NCI-H2196 (cell line): ENCODE data around the gene ZC3H6.

Experiments
- DNase-seq: peaks from one replicate; lab custom pipeline; 2025; ENCODE audit not compliant: unreplicated experiment; lab: John Stamatoyannopoulos, UW

The ZC3H6 gene

GRCh38 chr2:112275311-112275886 is at the start of gene ZC3H6:
Gene ZC3H6, plus strand, starts transcription at chr2:112275597. Its CDS starts 398 bp downstream, at chr2:112275995.
- DNase-seq, result peak; percentile 98

- peak; percentile 81 for DNase-seq
These were observed 46.0 kb upstream of the ZC3H6 start for GRCh38 chr2:112229348-112229747.

- no peak for DNase-seq
These were observed 45.0 kb upstream of the ZC3H6 start for GRCh38 chr2:112230371-112230770.

- DNase-seq, result no peak
These were observed 35.5 kb upstream of the ZC3H6 start for GRCh38 chr2:112239862-112240261.

GRCh38 chr2:112242384-112242783 is 33.0 kb upstream of the ZC3H6 start:
- DNase-seq, result no peak

GRCh38 chr2:112243233-112243632 is 32.2 kb upstream of the ZC3H6 start:
- no peak for DNase-seq

- no peak for DNase-seq
These were observed 30.5 kb upstream of the ZC3H6 start for GRCh38 chr2:112244854-112245253.

GRCh38 chr2:112251271-112251670 is 24.1 kb upstream of the ZC3H6 start:
- DNase-seq, result no peak

- no peak for DNase-seq
These were observed 22.1 kb upstream of the ZC3H6 start for GRCh38 chr2:112253261-112253815.

- DNase-seq, result peak; percentile 93
These were observed 20.7 kb upstream of the ZC3H6 start, which contains the start of gene ZC3H8 for GRCh38 chr2:112254466-112255240. Gene ZC3H8, minus strand, starts transcription at chr2:112255042. Its CDS starts 61 bp downstream, at chr2:112254981.

GRCh38 chr2:112255875-112256274 is 19.5 kb upstream of the ZC3H6 start:
- DNase-seq, result no peak

GRCh38 chr2:112256654-112257053 is 18.7 kb upstream of the ZC3H6 start:
- no peak for DNase-seq

GRCh38 chr2:112257575-112257974 is 17.8 kb upstream of the ZC3H6 start:
- DNase-seq, result no peak

GRCh38 chr2:112259509-112260294 is 15.7 kb upstream of the ZC3H6 start:
- DNase-seq, result no peak

- no peak for DNase-seq
These were observed 15.1 kb upstream of the ZC3H6 start for GRCh38 chr2:112260295-112260625.

GRCh38 chr2:112262876-112263275 is 12.5 kb upstream of the ZC3H6 start:
- DNase-seq, result no peak

- DNase-seq, result no peak
These were observed 6.8 kb upstream of the ZC3H6 start for GRCh38 chr2:112268547-112268946.

GRCh38 chr2:112272669-112273068 is 2.7 kb upstream of the ZC3H6 start:
- no peak for DNase-seq

- no peak for DNase-seq
These were observed 2.0 kb upstream of the ZC3H6 start for GRCh38 chr2:112273349-112273748.

GRCh38 chr2:112275887-112276773 is 733 bp downstream of the ZC3H6 start:
- peak; percentile 84 for DNase-seq

GRCh38 chr2:112276954-112277353 is 1.6 kb downstream of the ZC3H6 start:
- DNase-seq, result no peak
